ENCODE results near the gene CLPTM1L. TPM values are rescaled to one million over a fixed set of nuclear protein-coding genes. Genes with fewer than 3 reads are reported as not detected.

CLPTM1L gene
- polyA plus RNA-seq, 1 donor from 2014 or later: 61.6 TPM

DNA sequence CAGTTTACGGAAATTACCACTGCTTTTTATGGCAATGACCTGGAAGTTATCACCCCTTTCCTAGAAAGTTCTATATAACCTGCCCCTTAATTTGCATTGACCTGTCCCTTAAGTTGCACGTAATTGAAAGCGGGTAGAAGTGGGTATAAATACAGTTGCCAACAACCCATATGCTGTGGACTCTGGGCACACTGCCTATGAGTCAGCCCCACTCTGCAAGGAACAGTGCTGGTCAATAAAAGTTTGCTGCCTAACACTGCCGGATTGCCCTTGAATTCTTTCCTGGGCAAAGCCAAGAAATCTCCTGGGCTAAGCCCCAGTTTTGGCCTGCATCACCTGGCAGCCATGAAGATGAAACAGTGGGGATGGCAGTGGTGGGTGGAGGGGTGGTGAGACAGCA, 23.9 kb upstream of the CLPTM1L start:
- H3K4me2 ChIP-seq (ENCODE audit: low read length): no peak overlapping the region
- no peaks in the 10 kb centered on the region for H3K79me2 ChIP-seq (replicated peaks; ENCODE audit: insufficient read depth, low read length)
- no peak overlapping the region for H3K9ac ChIP-seq (ENCODE audit: low read length)
- H3K27me3 ChIP-seq (ENCODE audit: insufficient read depth, low read depth, low read length): no peaks in the 10 kb centered on the region
- H3K9me3 ChIP-seq (ENCODE audit: low read length): no peaks in the 10 kb centered on the region
- no peak overlapping the region for H3K4me3 ChIP-seq (ENCODE audit: low read length)
- H3K36me3 ChIP-seq (ENCODE audit: insufficient read depth, low read length): no peaks in the 10 kb centered on the region
- no peak overlapping the region for H2AFZ ChIP-seq (ENCODE audit: low read depth, low read length)
- H3K27ac ChIP-seq (ENCODE audit: low read length): no peak overlapping the region
- H4K20me1 ChIP-seq (ENCODE audit: insufficient read depth): no peaks in the 10 kb centered on the region
- no peaks in the 10 kb centered on the region for H3F3A ChIP-seq (ENCODE audit: insufficient read depth, low read length, poor library complexity, severe bottlenecking)
- H3K9me2 ChIP-seq (ENCODE audit: insufficient read depth, low read length): no peaks in the 10 kb centered on the region
- TF ChIP-seq MXI1 (conservative IDR thresholded peaks at IDR 0.05; ENCODE audit: poor library complexity, severe bottlenecking): no peak
- TF ChIP-seq TAF1 (IDR thresholded peaks at IDR 0.05; ENCODE audit: low read depth): no peak
- TF ChIP-seq, protein P1, sequence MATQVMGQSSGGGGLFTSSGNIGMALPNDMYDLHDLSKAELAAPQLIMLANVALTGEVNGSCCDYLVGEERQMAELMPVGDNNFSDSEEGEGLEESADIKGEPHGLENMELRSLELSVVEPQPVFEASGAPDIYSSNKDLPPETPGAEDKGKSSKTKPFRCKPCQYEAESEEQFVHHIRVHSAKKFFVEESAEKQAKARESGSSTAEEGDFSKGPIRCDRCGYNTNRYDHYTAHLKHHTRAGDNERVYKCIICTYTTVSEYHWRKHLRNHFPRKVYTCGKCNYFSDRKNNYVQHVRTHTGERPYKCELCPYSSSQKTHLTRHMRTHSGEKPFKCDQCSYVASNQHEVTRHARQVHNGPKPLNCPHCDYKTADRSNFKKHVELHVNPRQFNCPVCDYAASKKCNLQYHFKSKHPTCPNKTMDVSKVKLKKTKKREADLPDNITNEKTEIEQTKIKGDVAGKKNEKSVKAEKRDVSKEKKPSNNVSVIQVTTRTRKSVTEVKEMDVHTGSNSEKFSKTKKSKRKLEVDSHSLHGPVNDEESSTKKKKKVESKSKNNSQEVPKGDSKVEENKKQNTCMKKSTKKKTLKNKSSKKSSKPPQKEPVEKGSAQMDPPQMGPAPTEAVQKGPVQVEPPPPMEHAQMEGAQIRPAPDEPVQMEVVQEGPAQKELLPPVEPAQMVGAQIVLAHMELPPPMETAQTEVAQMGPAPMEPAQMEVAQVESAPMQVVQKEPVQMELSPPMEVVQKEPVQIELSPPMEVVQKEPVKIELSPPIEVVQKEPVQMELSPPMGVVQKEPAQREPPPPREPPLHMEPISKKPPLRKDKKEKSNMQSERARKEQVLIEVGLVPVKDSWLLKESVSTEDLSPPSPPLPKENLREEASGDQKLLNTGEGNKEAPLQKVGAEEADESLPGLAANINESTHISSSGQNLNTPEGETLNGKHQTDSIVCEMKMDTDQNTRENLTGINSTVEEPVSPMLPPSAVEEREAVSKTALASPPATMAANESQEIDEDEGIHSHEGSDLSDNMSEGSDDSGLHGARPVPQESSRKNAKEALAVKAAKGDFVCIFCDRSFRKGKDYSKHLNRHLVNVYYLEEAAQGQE (IDR thresholded peaks at IDR 0.05; ENCODE audit: borderline replicate concordance): no peak
- TF ChIP-seq EZH2 (IDR thresholded peaks at IDR 0.05; ENCODE audit: borderline replicate concordance, insufficient read depth, low read length, poor library complexity, severe bottlenecking): no peak
- no peak for TF ChIP-seq POLR2AphosphoS5 (IDR thresholded peaks at IDR 0.05)
- no peak for TF ChIP-seq SMC3 (conservative IDR thresholded peaks at IDR 0.05; ENCODE audit: poor library complexity)
- no peak for TF ChIP-seq EP300 (conservative IDR thresholded peaks at IDR 0.05; ENCODE audit: poor library complexity, severe bottlenecking)
- no peak for TF ChIP-seq RAD21 (conservative IDR thresholded peaks at IDR 0.05)

DNA sequence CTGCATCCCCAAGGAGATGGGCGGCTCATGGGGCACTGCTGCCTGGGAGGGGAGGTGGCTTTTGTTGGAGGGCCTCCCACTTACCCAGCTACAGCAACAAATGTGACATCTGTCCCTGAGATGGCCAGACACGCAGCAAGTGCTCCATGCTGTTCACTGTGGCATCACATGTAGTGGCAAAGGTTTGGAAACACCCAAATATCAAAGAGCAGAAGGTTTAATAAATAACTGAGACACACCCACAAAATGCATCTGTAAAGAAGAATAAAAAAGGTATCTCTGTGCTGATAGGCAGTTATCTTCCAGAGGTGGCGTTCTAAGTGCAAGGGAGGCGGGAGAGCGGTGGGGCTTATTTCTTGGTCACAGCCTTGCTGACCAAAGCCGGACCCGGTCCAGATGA, 23.3 kb upstream of the CLPTM1L start:
- H4K20me1 ChIP-seq (ENCODE audit: insufficient read depth): no peaks in the 10 kb centered on the region
- no peak overlapping the region for H3K9ac ChIP-seq (ENCODE audit: low read length)
- H3F3A ChIP-seq (ENCODE audit: insufficient read depth, low read length, poor library complexity, severe bottlenecking): no peaks in the 10 kb centered on the region
- H3K9me2 ChIP-seq (ENCODE audit: insufficient read depth, low read length): no peaks in the 10 kb centered on the region
- no peaks in the 10 kb centered on the region for H3K79me2 ChIP-seq (replicated peaks; ENCODE audit: insufficient read depth, low read length)
- H3K27ac ChIP-seq (ENCODE audit: low read length): no peak overlapping the region
- H3K36me3 ChIP-seq (ENCODE audit: insufficient read depth, low read length): no peaks in the 10 kb centered on the region
- TF ChIP-seq EP300 (conservative IDR thresholded peaks at IDR 0.05; ENCODE audit: poor library complexity, severe bottlenecking) (no peak), MXI1 (conservative IDR thresholded peaks at IDR 0.05; ENCODE audit: poor library complexity, severe bottlenecking) (no peak)
- H3K4me2 ChIP-seq (ENCODE audit: low read length): no peak overlapping the region
- H2AFZ ChIP-seq (ENCODE audit: low read depth, low read length): no peak overlapping the region
- H3K9me3 ChIP-seq (ENCODE audit: low read length): no peaks in the 10 kb centered on the region
- H3K4me3 ChIP-seq (ENCODE audit: low read length): no peak overlapping the region
- H3K27me3 ChIP-seq (ENCODE audit: insufficient read depth, low read depth, low read length): no peaks in the 10 kb centered on the region

DNA sequence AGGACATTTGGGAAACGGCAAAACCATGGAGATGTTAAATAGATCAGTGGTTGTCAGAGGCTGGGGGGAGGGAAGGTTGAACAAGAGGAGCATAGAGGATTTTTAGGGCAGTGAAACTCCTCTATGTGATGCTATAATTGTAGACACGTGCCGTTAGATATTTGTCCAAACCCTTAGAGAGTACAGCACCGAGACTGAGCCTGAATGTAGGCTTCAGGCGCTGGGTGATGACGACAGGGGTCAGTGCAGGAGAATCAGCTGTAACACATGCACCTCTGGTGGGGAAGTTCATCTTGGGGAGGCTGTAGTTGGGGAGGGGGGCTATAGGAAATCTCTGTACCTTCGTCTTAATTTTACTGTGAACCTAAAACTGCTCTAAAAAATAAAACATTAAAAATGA, 22.2 kb upstream of the CLPTM1L start:
- Histone ChIP-seq H3F3A (ENCODE audit: insufficient read depth, low read length, poor library complexity, severe bottlenecking) (no peaks in the 10 kb centered on the region), H3K9me2 (ENCODE audit: insufficient read depth, low read length) (no peaks in the 10 kb centered on the region), H3K4me3 (ENCODE audit: low read length) (no peak overlapping the region), H4K20me1 (ENCODE audit: insufficient read depth) (no peaks in the 10 kb centered on the region), H2AFZ (ENCODE audit: low read depth, low read length) (no peak overlapping the region), H3K9me3 (ENCODE audit: low read length) (no peaks in the 10 kb centered on the region), H3K27ac (ENCODE audit: low read length) (no peak overlapping the region), H3K79me2 (replicated peaks; ENCODE audit: insufficient read depth, low read length) (no peaks in the 10 kb centered on the region), H3K36me3 (ENCODE audit: insufficient read depth, low read length) (no peaks in the 10 kb centered on the region), H3K4me2 (ENCODE audit: low read length) (no peak overlapping the region), H3K27me3 (ENCODE audit: insufficient read depth, low read depth, low read length) (no peaks in the 10 kb centered on the region), H3K9ac (ENCODE audit: low read length) (no peak overlapping the region)
- TF ChIP-seq SMC3 (conservative IDR thresholded peaks at IDR 0.05; ENCODE audit: poor library complexity) (no peak), TAF1 (IDR thresholded peaks at IDR 0.05; ENCODE audit: low read depth) (no peak), EP300 (conservative IDR thresholded peaks at IDR 0.05; ENCODE audit: poor library complexity, severe bottlenecking) (no peak), RAD21 (conservative IDR thresholded peaks at IDR 0.05) (no peak), POLR2AphosphoS5 (IDR thresholded peaks at IDR 0.05) (no peak), MXI1 (conservative IDR thresholded peaks at IDR 0.05; ENCODE audit: poor library complexity, severe bottlenecking) (no peak), EZH2 (IDR thresholded peaks at IDR 0.05; ENCODE audit: borderline replicate concordance, insufficient read depth, low read length, poor library complexity, severe bottlenecking) (no peak)
- TF ChIP-seq, protein P2, sequence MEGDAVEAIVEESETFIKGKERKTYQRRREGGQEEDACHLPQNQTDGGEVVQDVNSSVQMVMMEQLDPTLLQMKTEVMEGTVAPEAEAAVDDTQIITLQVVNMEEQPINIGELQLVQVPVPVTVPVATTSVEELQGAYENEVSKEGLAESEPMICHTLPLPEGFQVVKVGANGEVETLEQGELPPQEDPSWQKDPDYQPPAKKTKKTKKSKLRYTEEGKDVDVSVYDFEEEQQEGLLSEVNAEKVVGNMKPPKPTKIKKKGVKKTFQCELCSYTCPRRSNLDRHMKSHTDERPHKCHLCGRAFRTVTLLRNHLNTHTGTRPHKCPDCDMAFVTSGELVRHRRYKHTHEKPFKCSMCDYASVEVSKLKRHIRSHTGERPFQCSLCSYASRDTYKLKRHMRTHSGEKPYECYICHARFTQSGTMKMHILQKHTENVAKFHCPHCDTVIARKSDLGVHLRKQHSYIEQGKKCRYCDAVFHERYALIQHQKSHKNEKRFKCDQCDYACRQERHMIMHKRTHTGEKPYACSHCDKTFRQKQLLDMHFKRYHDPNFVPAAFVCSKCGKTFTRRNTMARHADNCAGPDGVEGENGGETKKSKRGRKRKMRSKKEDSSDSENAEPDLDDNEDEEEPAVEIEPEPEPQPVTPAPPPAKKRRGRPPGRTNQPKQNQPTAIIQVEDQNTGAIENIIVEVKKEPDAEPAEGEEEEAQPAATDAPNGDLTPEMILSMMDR (IDR thresholded peaks at IDR 0.05; ENCODE audit: poor library complexity, severe bottlenecking): no peak
- TF ChIP-seq, protein P1 (IDR thresholded peaks at IDR 0.05; ENCODE audit: borderline replicate concordance): no peak

Measured in neural cell (in vitro differentiated cells).